Vagina (tissue), 2 donors: Measurements from ENCODE around the gene PEMT. TPM values are rescaled to one million over a fixed set of nuclear protein-coding genes. Genes with fewer than 3 reads are reported as not detected.

ENCODE experiments used
- DNase-seq, 2 donors: peaks; one replicate each; pipeline ENCODE4 v3.0.0-alpha.2; 2017; ENCODE audit errors: extremely low spot score in 2 of 2
- H3K27ac ChIP-seq: fragments of 200-600 bp; sonication (generic); one replicate; pipeline ENCODE4 v1.5.1; 2019
- H3K27me3 ChIP-seq: fragments of 200-600 bp; sonication (generic); one replicate; pipeline ENCODE4 v1.5.1; 2019
- H3K36me3 ChIP-seq, 2 donors: fragments of 200-600 bp; sonication (generic); one replicate each; pipeline ENCODE4 v1.5.1; 2017 to 2019
- H3K4me1 ChIP-seq: fragments of 200-600 bp; sonication (generic); one replicate; pipeline ENCODE4 v1.5.1; 2019
- H3K4me3 ChIP-seq, 2 donors: fragments of 200-600 bp; sonication (generic); 1 replicate in 1 of 2; 2 replicates in 1 of 2; pipeline ENCODE4 v1.5.1; 2016 to 2019
- H3K9me3 ChIP-seq: fragments of 200-600 bp; sonication (generic); one replicate; pipeline ENCODE4 v1.5.1; 2019
- POLR2A ChIP-seq, 2 donors: fragments of 450-650 bp; IDR thresholded peaks; one replicate each; pipeline ENCODE4 v1.6.1; 2017; ENCODE audit warnings: antibody characterized with exemption in 2 of 2, mild to moderate bottlenecking in 2 of 2, moderate library complexity in 2 of 2
- POLR2AphosphoS5 ChIP-seq, 2 donors: sonication (generic); formaldehyde crosslinking; IDR thresholded peaks; one replicate each; pipeline ENCODE4 v1.9.0; 2017; ENCODE audit warnings: antibody characterized with exemption in 2 of 2, mild to moderate bottlenecking in 2 of 2, low read depth in 1 of 2; ENCODE audit not compliant: insufficient read depth in 1 of 2
- intact Hi-C: fragments of 100-400 bp; cut with DNase I; formaldehyde crosslinking; loops from one replicate; pipeline ENCODE4 v1.15.1; 2023
- total RNA-seq: library from RNA; depleted of rRNA; stranded (reverse); fragments of >200 nt; gene quantifications from one replicate; pipeline ENCODE4 v1.2.3, GENCODE V29; 2016
- TF ChIP-seq, protein P1 (sequence below), 3 experiments: fragments of 450-650 bp in 2 of 3; fragments of 200-600 bp in 1 of 3; sonication (generic) in 1 of 3; IDR thresholded peaks; one replicate each; pipeline ENCODE4 v1.5.1; 2017 to 2019; ENCODE audit warnings: antibody characterized with exemption in 3 of 3, mild to moderate bottlenecking in 2 of 3, moderate library complexity in 2 of 3

The PEMT gene
- total RNA-seq, 1 donor from 2014 or later, result 37.3 TPM

GRCh38 chr17:17626151-17626805 lies 34.8 kb upstream of the PEMT start:
- intact Hi-C loops, result no loop called here
- Histone ChIP-seq H3K27ac (no peak overlapping the region), H3K4me3 (no peak overlapping the region), H3K4me1 (no peaks in the 10 kb centered on the region), H3K36me3 (no peaks in the 10 kb centered on the region), H3K9me3 (no peaks in the 10 kb centered on the region), H3K27me3 (no peaks in the 10 kb centered on the region)
- DNase-seq, result no peak
- TF ChIP-seq POLR2AphosphoS5 (IDR thresholded peaks at IDR 0.05; ENCODE audit: insufficient read depth in 1 of 2, low read depth in 1 of 2), result no peak

DNA sequence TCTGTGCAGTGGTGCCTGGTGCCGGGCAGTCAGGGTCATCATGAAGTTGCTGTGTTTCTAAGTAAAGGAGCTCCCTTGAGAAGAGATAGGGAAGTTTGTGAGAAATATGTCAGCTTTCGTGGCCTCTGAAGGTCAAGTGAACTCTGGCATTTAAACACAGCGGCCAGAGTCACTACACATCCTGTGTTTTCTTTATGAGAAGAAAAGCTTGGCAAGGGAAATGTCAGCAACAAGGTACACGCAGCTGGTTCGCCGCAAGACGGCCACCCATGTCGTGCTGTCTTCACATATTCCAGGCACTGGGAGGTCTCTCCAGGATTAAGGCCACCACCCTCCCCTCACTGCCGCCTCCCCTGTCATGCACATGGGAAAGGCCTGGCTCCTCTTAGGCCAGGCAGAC lies 33.2 kb upstream of the PEMT start:
- no peaks in the 10 kb centered on the region for H3K4me1 ChIP-seq
- intact Hi-C loops, result no loop called here
- no peak for DNase-seq

DNA sequence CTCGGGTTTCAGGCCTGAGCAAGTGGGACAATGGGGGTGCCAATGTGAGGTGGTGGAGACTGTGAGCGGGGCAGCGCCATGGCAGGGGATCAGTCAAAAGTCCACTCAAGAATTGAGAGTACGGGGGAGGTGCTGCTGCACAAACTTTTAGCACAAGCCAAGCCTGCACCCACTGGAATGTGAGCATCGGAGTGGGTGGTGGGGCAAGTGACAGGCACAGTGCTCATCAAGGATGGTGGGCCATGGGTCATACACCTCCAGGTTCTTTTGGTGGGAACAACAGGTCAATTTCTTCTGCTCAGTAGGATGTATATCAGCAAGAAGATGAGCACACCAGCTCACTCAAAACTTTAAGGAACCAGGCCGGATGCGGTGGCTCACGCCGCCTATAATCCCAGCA lies 32.4 kb upstream of the PEMT start:
- Histone ChIP-seq H3K27me3 (no peaks in the 10 kb centered on the region), H3K4me1 (no peaks in the 10 kb centered on the region), H3K9me3 (no peaks in the 10 kb centered on the region), H3K36me3 (no peaks in the 10 kb centered on the region), H3K27ac (no peak overlapping the region), H3K4me3 (no peak overlapping the region)
- intact Hi-C loops, result no loop called here
- no peak for DNase-seq
- TF ChIP-seq POLR2AphosphoS5 (IDR thresholded peaks at IDR 0.05; ENCODE audit: insufficient read depth in 1 of 2, low read depth in 1 of 2), result no peak
- TF ChIP-seq, protein P1, sequence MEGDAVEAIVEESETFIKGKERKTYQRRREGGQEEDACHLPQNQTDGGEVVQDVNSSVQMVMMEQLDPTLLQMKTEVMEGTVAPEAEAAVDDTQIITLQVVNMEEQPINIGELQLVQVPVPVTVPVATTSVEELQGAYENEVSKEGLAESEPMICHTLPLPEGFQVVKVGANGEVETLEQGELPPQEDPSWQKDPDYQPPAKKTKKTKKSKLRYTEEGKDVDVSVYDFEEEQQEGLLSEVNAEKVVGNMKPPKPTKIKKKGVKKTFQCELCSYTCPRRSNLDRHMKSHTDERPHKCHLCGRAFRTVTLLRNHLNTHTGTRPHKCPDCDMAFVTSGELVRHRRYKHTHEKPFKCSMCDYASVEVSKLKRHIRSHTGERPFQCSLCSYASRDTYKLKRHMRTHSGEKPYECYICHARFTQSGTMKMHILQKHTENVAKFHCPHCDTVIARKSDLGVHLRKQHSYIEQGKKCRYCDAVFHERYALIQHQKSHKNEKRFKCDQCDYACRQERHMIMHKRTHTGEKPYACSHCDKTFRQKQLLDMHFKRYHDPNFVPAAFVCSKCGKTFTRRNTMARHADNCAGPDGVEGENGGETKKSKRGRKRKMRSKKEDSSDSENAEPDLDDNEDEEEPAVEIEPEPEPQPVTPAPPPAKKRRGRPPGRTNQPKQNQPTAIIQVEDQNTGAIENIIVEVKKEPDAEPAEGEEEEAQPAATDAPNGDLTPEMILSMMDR (IDR thresholded peaks at IDR 0.05), result no peak
- TF ChIP-seq POLR2A (IDR thresholded peaks at IDR 0.05), result no peak

More for the DNA sequence above, 33.2 kb upstream of the PEMT start:
- H3K27me3 ChIP-seq, result no peaks in the 10 kb centered on the region
- no peaks in the 10 kb centered on the region for H3K36me3 ChIP-seq
- H3K9me3 ChIP-seq, result no peaks in the 10 kb centered on the region
- no peak overlapping the region for H3K27ac ChIP-seq
- H3K4me3 ChIP-seq, result no peak overlapping the region
- TF ChIP-seq, protein P1 (IDR thresholded peaks at IDR 0.05), result no peak
- TF ChIP-seq POLR2A (IDR thresholded peaks at IDR 0.05) (no peak), POLR2AphosphoS5 (IDR thresholded peaks at IDR 0.05; ENCODE audit: insufficient read depth in 1 of 2, low read depth in 1 of 2) (no peak)

DNA sequence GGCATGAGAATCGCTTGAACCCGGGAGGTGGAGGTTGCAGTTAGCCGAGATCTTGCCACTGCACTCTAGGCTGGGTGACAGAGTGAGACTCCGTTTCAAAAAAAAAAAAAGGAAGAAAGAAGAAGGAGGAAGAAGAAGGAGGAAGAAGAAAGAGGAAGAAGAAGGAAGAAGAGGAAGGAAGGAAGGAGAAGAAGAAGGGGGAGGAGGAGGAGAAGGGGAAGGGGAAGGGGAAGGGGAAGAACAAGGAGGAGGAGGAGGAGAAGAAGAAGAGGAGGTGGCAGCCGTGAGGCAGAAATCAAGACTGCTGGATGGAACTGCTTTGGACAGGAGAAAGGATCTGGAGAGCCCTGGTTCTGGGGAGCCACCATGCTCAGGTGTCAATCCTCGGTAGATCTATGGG lies 29.7 kb upstream of the PEMT start:
- Histone ChIP-seq H3K4me1 (no peaks in the 10 kb centered on the region), H3K4me3 (no peak overlapping the region), H3K27me3 (no peaks in the 10 kb centered on the region), H3K36me3 (no peaks in the 10 kb centered on the region), H3K27ac (no peak overlapping the region), H3K9me3 (no peaks in the 10 kb centered on the region)
- DNase-seq, result no peak
- intact Hi-C loops, result no loop called here
- TF ChIP-seq, protein P1 (IDR thresholded peaks at IDR 0.05), result no peak

GRCh38 chr17:17613708-17614114 lies 22.2 kb upstream of the PEMT start:
- no peak for DNase-seq
- intact Hi-C loops, result loop anchor here (10.0 kb wide), 1 partner anchor 119 kb away; the partner anchor contains the start of gene RASD1
- TF ChIP-seq, protein P1 (IDR thresholded peaks at IDR 0.05), result peak; percentile 20 to 78 (median 43)
- no peak for TF ChIP-seq POLR2AphosphoS5 (IDR thresholded peaks at IDR 0.05; ENCODE audit: insufficient read depth in 1 of 2, low read depth in 1 of 2)

More at GRCh38 chr17:17613708-17614114, 22.2 kb upstream of the PEMT start:
- Histone ChIP-seq H3K27me3 (no peaks in the 10 kb centered on the region), H3K4me1 (no peaks in the 10 kb centered on the region), H3K27ac (no peak overlapping the region), H3K9me3 (no peaks in the 10 kb centered on the region), H3K4me3 (no peak overlapping the region), H3K36me3 (no peaks in the 10 kb centered on the region)
